Stimulated activated memory B cell treated with anti-CD40 and anti-IgM and Interleukin-4, amounts not matched to agents 10 μg/mL and 1 μg/mL and 100 μg/mL, for 72 hours (primary cell): ENCODE measurements around the gene GSTT4.
"Not testable (repeated sequence)": the region's sequence is repeated elsewhere in the genome, so short reads cannot be mapped to it uniquely, and the experiment has no call there.

Experiments used
- ATAC-seq: fragments of 150-1000 bp; cut with Tn5 transposase; 2 replicates; pipeline ENCODE4 v1.10.0; 2021
- H3K27ac Mint-ChIP-seq: one replicate; pipeline ENCODE4 v1.8.0; 2022; ENCODE audit warnings: mild to moderate bottlenecking, mixed read lengths
- H3K27me3 Mint-ChIP-seq: one replicate; pipeline ENCODE4 v1.8.0; 2022; ENCODE audit warnings: mixed read lengths
- H3K36me3 Mint-ChIP-seq: one replicate; pipeline ENCODE4 v1.8.0; 2022; ENCODE audit warnings: mixed read lengths
- H3K4me1 Mint-ChIP-seq: one replicate; pipeline ENCODE4 v1.8.0; 2022; ENCODE audit warnings: mixed read lengths
- H3K4me3 Mint-ChIP-seq: one replicate; pipeline ENCODE4 v1.8.0; 2022; ENCODE audit warnings: mild to moderate bottlenecking, moderate library complexity, mixed read lengths
- H3K9me3 Mint-ChIP-seq: one replicate; pipeline ENCODE4 v1.8.0; 2022; ENCODE audit warnings: mixed read lengths

Gene GSTT4

GRCh38 chr22:23955886-23956285, 49.4 kb downstream of the GSTT4 start:
- H3K9me3 Mint-ChIP-seq, H3K27ac Mint-ChIP-seq, H3K36me3 Mint-ChIP-seq, H3K4me3 Mint-ChIP-seq, H3K4me1 Mint-ChIP-seq, ATAC-seq, H3K27me3 Mint-ChIP-seq: not testable (repeated sequence)

GRCh38 chr22:23954991-23955305, 50.3 kb downstream of the GSTT4 start:
- H3K27ac Mint-ChIP-seq, H3K4me1 Mint-ChIP-seq, ATAC-seq, H3K36me3 Mint-ChIP-seq, H3K27me3 Mint-ChIP-seq, H3K9me3 Mint-ChIP-seq, H3K4me3 Mint-ChIP-seq: not testable (repeated sequence)

DNA sequence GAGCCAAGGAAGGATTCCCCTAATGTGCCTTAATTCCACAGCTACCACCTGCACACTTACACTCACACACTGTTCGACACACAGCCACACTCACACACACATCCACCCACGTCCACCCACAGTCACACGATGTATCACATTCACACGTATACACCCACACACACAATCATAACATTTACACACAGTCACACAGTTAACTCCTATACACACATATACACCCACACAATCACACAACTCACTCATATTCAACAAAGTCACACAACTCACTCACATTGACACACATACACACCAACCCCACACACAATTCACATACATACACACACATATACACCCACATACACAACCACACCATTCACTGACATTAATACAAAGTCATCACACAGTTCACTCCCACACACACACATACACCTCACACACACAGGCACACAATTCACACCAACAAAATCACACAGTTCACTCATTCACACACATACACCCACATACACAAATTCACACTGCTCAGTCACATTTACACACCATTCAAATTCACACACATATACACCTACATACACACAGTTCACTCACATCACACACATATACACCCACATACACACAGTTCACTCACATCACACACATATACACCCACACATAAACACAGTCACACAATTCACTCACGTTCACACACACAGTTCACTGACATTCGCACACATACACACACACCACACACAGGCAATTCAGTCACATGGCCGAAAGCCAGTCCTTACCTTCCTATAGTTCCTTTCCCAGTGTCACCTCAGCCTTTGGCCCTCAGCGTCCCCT, 50.9 kb downstream of the GSTT4 start:
- not testable (repeated sequence) for H3K36me3 Mint-ChIP-seq, H3K9me3 Mint-ChIP-seq, H3K4me1 Mint-ChIP-seq, H3K27ac Mint-ChIP-seq, H3K4me3 Mint-ChIP-seq, ATAC-seq, H3K27me3 Mint-ChIP-seq

DNA sequence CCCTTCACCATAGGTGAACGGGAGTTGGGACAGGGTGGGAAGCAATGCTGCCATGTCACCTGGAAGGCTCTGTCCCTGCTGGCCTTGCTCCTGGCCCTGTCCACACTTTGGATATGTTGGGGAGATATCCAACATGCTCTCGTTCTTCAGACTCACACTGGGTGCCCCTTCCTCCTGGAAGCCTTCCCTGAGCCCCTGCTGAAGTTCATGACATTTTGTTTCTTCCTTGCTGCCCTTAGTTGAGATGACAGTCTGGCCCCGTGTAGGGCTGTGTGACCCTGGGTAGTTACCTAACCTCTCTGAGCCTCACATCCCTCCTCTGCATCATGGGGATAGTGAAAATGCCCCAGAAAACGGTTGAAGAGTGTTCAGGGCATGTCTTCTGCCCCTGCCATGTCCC, 51.8 kb downstream of the GSTT4 start:
- not testable (repeated sequence) for H3K27me3 Mint-ChIP-seq, H3K36me3 Mint-ChIP-seq, H3K4me1 Mint-ChIP-seq, H3K9me3 Mint-ChIP-seq, H3K27ac Mint-ChIP-seq, H3K4me3 Mint-ChIP-seq, ATAC-seq

- not testable (repeated sequence) for H3K27ac Mint-ChIP-seq, H3K9me3 Mint-ChIP-seq, H3K36me3 Mint-ChIP-seq, ATAC-seq, H3K4me3 Mint-ChIP-seq, H3K4me1 Mint-ChIP-seq, H3K27me3 Mint-ChIP-seq
Measured at GRCh38 chr22:23952794-23953405, 52.4 kb downstream of the GSTT4 start.

DNA sequence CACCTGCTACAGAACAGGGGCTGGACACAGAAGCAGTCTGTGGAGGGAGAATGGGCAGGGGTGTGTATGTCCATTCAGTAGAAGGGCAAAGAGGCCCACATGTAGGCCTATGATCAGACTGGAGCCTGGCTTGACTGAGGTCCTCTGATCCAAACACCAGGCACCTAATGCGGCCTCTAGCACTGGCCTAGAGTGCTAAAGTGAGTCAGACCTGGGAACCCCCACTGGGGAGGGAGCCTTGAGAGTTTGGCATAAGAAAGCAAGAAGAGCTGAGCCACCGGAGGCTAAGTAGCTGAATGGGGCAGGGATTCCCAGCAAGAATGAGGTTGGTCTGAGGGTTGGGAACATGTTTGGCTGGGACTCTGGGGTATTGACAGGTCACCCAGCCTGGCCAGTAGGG, 53.9 kb downstream of the GSTT4 start:
- not testable (repeated sequence) for H3K27ac Mint-ChIP-seq, H3K27me3 Mint-ChIP-seq, ATAC-seq, H3K4me1 Mint-ChIP-seq, H3K36me3 Mint-ChIP-seq, H3K4me3 Mint-ChIP-seq, H3K9me3 Mint-ChIP-seq

DNA sequence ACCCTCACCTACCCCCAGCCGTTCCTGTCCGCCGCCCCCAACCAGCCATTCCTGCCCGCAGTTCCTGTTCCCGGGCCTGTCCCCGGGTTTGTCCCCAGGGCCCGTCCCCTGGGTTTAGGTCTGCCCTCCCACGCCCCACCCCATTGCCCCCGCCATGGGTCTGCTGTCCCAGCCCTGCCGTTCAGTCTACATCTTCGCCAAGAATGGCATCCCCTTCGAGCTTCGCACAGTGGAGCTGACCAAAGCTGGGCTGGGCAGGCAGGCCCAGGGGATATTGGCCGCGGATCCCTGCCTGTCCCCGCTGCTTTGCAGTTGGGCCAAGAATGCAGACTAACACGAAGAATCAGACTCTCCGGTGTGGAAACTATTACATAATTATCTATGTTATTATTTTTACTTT, 55.5 kb downstream of the GSTT4 start:
- not testable (repeated sequence) for H3K4me1 Mint-ChIP-seq, H3K36me3 Mint-ChIP-seq, ATAC-seq, H3K27me3 Mint-ChIP-seq, H3K27ac Mint-ChIP-seq, H3K4me3 Mint-ChIP-seq, H3K9me3 Mint-ChIP-seq
